Activated CD4-positive, CD25-positive, alpha-beta regulatory T cell (primary cell): ENCODE measurements around the gene CCDC38.

Source experiments
- DNase-seq, 4 experiments: peaks; one replicate each; lab custom pipeline; 2025; lab: John Stamatoyannopoulos, UW

The CCDC38 gene

GRCh38 chr12:95960241-95960640, 17.8 kb upstream of the CCDC38 start:
- DNase-seq: no peak

GRCh38 chr12:95959107-95959506, 16.7 kb upstream of the CCDC38 start:
- no peak for DNase-seq

- DNase-seq: no peak
These were observed 14.2 kb upstream of the CCDC38 start for GRCh38 chr12:95956557-95957145.

- no peak for DNase-seq
These were observed 13.2 kb upstream of the CCDC38 start for GRCh38 chr12:95955549-95956159.

GRCh38 chr12:95953000-95953399, 10.6 kb upstream of the CCDC38 start:
- DNase-seq: no peak

- no peak for DNase-seq
These were observed 9.1 kb upstream of the CCDC38 start for GRCh38 chr12:95951515-95951914.

- DNase-seq: no peak
These were observed 7.2 kb upstream of the CCDC38 start for GRCh38 chr12:95949477-95950206.

- no peak for DNase-seq
These were observed 1.8 kb upstream of the CCDC38 start for GRCh38 chr12:95944108-95944704.

GRCh38 chr12:95943330-95943842, 972 bp upstream of the CCDC38 start, which contains the start of gene AMDHD1:
Gene AMDHD1 (plus strand): TSS chr12:95943331. CDS start chr12:95943399, 68 bp downstream.
- peak; percentile 10 to 38 (median 20) for DNase-seq

GRCh38 chr12:95942101-95942523, 302 bp downstream of the CCDC38 start:
- DNase-seq: no peak

GRCh38 chr12:95940514-95940913, 1.9 kb downstream of the CCDC38 start:
- no peak for DNase-seq

GRCh38 chr12:95922231-95922630, 20.2 kb downstream of the CCDC38 start:
- no peak for DNase-seq

GRCh38 chr12:95919110-95919509, 23.3 kb downstream of the CCDC38 start:
- no peak for DNase-seq

GRCh38 chr12:95918194-95918993, 24.0 kb downstream of the CCDC38 start:
- no peak for DNase-seq

GRCh38 chr12:95909871-95910270, 32.5 kb downstream of the CCDC38 start:
- no peak for DNase-seq

GRCh38 chr12:95908573-95908972, 33.8 kb downstream of the CCDC38 start:
- no peak for DNase-seq

- no peak for DNase-seq
These were observed 44.3 kb downstream of the CCDC38 start for GRCh38 chr12:95898081-95898480.

GRCh38 chr12:95896846-95897245, 45.6 kb downstream of the CCDC38 start:
- no peak for DNase-seq

GRCh38 chr12:95890958-95891357, 51.5 kb downstream of the CCDC38 start:
- no peak for DNase-seq

- DNase-seq: no peak
These were observed 55.1 kb downstream of the CCDC38 start for GRCh38 chr12:95887311-95887710.

- DNase-seq: no peak
These were observed 57.4 kb downstream of the CCDC38 start for GRCh38 chr12:95884998-95885397.

GRCh38 chr12:95882873-95883272, 59.5 kb downstream of the CCDC38 start:
- no peak for DNase-seq
